ENCODE results near the gene CD300E. TPM values are rescaled to one million over a fixed set of nuclear protein-coding genes. Genes with fewer than 3 reads are reported as not detected.

The CD300E gene
- total RNA-seq, 6 experiments from 2014 or later: not detected

GRCh38 chr17:74571621-74572270 is 51.8 kb downstream of the CD300E start:
- Mint-ChIP-seq H3K27ac (no peak overlapping the region), H3K9me3 (peaks cover 53% of the 10 kb centered on the region), H3K27me3 (ENCODE audit: insufficient read depth) (no peaks in the 10 kb centered on the region; the same call in 1 of the 2 replicates)

DNA sequence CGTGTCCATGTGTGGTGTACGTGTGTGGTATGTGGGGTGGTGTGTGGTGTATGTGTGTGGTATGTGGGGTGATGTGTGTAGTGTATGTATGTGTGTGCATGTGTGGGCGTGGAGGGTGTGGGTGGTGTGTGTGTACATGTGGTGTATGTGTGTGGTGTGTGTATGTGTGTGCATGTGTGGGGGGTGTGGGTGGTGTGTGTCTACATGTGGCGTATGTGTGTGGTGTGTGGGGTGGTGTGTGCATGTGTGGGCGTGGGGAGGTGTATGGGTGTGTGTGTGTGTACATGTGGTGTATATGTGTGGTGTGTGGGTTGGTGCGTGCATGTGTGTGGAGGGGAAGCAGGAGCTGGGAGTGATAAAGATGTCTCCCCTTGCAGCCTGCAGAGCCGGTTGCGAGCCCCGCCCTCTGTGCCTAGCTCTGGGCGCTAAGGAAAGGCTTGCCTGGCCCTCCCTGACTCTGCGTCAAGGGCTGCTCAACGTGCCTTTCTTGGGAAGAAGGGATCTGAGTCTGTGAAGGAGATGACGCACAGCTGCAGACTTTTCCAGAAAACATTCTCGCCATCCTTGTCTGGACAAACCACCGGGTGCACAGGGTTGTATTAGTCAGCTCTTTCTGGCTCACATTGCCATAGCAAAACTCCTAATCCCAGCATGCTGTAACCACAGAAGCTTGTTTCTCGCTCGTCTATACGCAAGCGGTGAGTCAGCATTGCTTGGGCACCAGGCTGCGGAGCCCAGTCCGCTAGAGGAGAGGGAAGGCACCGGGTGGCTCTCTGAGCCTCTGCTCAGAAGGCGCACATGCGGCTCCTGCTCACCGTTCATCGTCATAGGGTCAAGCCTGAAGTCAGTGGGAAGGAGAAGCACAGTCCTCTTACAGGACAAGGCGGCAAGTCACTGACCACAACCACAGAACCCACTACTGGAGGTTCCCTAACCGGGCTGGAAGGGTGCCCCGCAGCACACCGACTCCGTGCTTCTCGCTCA is 54.2 kb downstream of the CD300E start:
- H3K27ac Mint-ChIP-seq: no peak overlapping the region
- no peaks in the 10 kb centered on the region for H3K27me3 Mint-ChIP-seq (ENCODE audit: insufficient read depth)
- H3K4me3 Mint-ChIP-seq: no peak overlapping the region

More at GRCh38 chr17:74571621-74572270, 51.8 kb downstream of the CD300E start:
- DNase-seq: no peak
- no peak for TF ChIP-seq CTCF (IDR thresholded peaks at IDR 0.05)
- H3K36me3 Mint-ChIP-seq (ENCODE audit: low read depth): peaks cover 9% of the 10 kb centered on the region; the same call in 1 of the 2 replicates
- H3K4me1 Mint-ChIP-seq (ENCODE audit: low read depth): no peaks in the 10 kb centered on the region
- H3K4me3 Mint-ChIP-seq: no peak overlapping the region

DNA sequence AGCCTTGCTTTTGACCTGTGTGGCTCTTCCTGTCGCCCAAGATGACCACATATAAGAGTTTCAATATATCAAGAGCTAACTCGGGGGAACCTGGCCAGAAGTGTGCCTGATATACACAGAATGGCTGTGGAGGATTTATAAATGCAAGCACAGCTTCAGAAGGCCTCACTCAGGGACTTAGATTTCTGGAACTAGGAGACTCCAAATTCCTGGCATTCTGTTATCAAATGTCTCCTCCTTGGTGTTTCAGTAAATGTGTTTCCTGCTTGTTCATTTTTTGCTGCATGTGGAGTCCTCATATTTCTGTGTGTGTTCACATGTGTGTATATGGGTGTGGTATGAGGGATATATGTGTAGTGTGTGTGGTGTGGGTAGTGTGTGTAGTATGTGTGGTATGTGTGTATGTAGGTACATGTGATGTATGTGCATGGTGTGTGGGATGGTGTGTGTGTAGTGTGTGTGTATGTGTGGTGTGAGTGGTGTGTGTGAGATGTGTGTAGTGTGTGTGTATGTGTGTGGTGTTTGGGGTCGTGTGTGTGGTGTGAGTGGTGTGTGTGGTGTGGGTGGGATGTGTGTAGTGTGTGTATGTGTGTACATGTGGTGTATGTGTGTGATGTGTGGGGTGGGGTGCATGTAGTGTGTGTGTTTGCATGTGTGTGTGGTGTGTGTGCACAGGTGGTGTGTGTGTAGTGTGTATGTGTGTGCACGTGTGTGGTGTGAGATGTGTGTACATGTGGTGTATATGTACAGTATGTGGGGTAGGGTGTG is 55.2 kb downstream of the CD300E start:
- Mint-ChIP-seq H3K9me3 (peaks cover 52% of the 10 kb centered on the region), H3K36me3 (ENCODE audit: low read depth) (peaks cover 13% of the 10 kb centered on the region), H3K4me1 (ENCODE audit: low read depth) (no peaks in the 10 kb centered on the region), H3K27ac (no peak overlapping the region), H3K4me3 (no peak overlapping the region), H3K27me3 (ENCODE audit: insufficient read depth) (no peaks in the 10 kb centered on the region)
- no peak for TF ChIP-seq CTCF (IDR thresholded peaks at IDR 0.05)
- no peak for DNase-seq

More for the DNA sequence above, 54.2 kb downstream of the CD300E start:
- H3K4me1 Mint-ChIP-seq (ENCODE audit: low read depth): no peaks in the 10 kb centered on the region
- H3K36me3 Mint-ChIP-seq (ENCODE audit: low read depth): peaks cover 9% of the 10 kb centered on the region; the same call in 1 of the 2 replicates
- DNase-seq: peak; percentile 0
- H3K9me3 Mint-ChIP-seq: peaks cover 44% of the 10 kb centered on the region
- TF ChIP-seq CTCF (IDR thresholded peaks at IDR 0.05): no peak

DNA sequence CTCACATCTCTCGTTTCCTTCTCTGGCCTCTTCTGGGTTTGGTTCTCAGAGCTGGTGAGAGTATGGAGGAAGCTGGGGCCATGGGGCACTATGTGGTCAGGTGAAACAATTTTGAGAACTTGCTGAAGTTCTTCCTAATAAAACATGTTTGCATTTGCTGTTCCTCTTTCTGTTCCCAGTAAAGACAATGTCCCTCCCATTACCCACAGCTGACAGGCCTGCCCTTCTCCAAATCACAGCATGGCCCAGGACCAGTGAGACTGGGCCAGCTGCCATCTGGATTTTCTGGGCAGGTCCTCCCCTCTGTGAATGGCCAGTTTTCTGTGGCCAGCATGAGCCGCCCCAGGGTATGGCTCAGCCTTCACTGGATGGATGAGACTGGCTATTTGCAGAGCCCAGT is 56.1 kb downstream of the CD300E start, which contains the start of gene CD300H:
Gene CD300H (minus strand): TSS at position 113 of the 400 bp plus-strand sequence.
- Mint-ChIP-seq H3K27me3 (ENCODE audit: insufficient read depth) (no peaks in the 10 kb centered on the region), H3K27ac (no peak within 1 kb of the TSS), H3K9me3 (peaks cover 57% of the 10 kb centered on the region), H3K4me3 (no peak within 1 kb of the TSS), H3K36me3 (ENCODE audit: low read depth) (peaks cover 17% of the 10 kb centered on the region), H3K4me1 (ENCODE audit: low read depth) (no peaks in the 10 kb centered on the region)
- DNase-seq: no peak
- TF ChIP-seq CTCF (IDR thresholded peaks at IDR 0.05): no peak

DNA sequence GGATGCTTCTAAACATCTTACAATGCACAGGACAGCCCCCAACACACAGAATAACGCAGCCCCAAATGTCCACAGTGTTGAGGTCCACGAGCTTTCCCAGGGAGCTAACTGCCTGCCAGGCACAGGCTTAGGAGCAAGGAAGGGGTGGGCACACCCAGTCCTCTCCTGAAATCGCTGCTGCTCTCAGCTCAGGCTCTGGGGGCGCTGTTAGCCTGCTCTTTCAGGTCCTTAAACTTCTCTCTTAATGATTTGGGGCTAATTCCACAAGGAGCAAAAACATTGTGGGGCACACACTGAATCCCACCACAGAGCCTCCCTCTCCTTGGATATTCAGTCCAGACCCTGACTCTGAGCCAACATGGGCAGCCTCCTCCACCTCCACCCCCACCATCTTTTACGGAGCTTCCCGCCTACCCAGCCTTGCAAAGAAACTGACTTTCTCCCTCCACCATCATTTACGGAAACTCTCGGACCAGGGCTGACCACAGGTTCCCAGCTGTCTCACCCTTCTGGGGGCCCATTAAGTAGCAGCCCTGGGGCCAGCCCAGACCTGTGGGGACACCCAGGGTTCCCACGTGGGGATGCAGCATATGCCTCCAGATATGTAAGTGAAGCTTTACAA is 57.3 kb downstream of the CD300E start:
- peaks cover 58% of the 10 kb centered on the region for H3K9me3 Mint-ChIP-seq
- H3K27me3 Mint-ChIP-seq (ENCODE audit: insufficient read depth): no peaks in the 10 kb centered on the region; the same call in 1 of the 2 replicates
- H3K27ac Mint-ChIP-seq: no peak overlapping the region
- no peak overlapping the region for H3K4me3 Mint-ChIP-seq
- peaks cover 24% of the 10 kb centered on the region for H3K36me3 Mint-ChIP-seq (ENCODE audit: low read depth)
- H3K4me1 Mint-ChIP-seq (ENCODE audit: low read depth): no peaks in the 10 kb centered on the region
- peak; percentile 34; the same call in 1 of the 2 replicates for TF ChIP-seq CTCF (IDR thresholded peaks at IDR 0.05)
- DNase-seq: no peak

All from HFFc6 (cell line).